Activated naive CD4-positive, alpha-beta T cell treated with anti-CD3 and anti-CD28 coated beads for 36 hours (primary cell): Measurements from ENCODE around the gene WNT7A. TPM values are rescaled to one million over a fixed set of nuclear protein-coding genes. Genes with fewer than 3 reads are reported as not detected.

Experiments
- CTCF ChIA-PET: fragments of 350-600 bp; sonication (Branson Sonifier 250); formaldehyde crosslinking; loops from one replicate; lab custom pipeline; 2021; ENCODE audit warnings: antibody characterized with exemption; lab: Charles Lee
- DNase-seq: peaks from one replicate; pipeline ENCODE4 v3.0.0-alpha.2; 2020
- H3K27ac Mint-ChIP-seq: one replicate; pipeline ENCODE4 v1.8.0; 2021; ENCODE audit warnings: mild to moderate bottlenecking, mixed read lengths
- H3K27me3 Mint-ChIP-seq: one replicate; pipeline ENCODE4 v1.8.0; 2021; ENCODE audit warnings: low read depth, mixed read lengths
- H3K36me3 Mint-ChIP-seq: one replicate; pipeline ENCODE4 v1.8.0; 2021; ENCODE audit warnings: low read depth, mixed read lengths
- H3K4me1 Mint-ChIP-seq: one replicate; pipeline ENCODE4 v1.8.0; 2021; ENCODE audit warnings: low read depth, mixed read lengths
- H3K4me3 Mint-ChIP-seq: one replicate; pipeline ENCODE4 v1.8.0; 2021; ENCODE audit warnings: mild to moderate bottlenecking, moderate library complexity, mixed read lengths
- H3K9me3 Mint-ChIP-seq: one replicate; pipeline ENCODE4 v1.8.0; 2021; ENCODE audit warnings: mixed read lengths
- intact Hi-C: fragments of 100-400 bp; cut with micrococcal nuclease; formaldehyde crosslinking; loops from one replicate; pipeline ENCODE4 v1.15.1; 2023
- total RNA-seq, 2 experiments: library from RNA; stranded (reverse); gene quantifications; one replicate each; pipeline ENCODE4 v1.2.3, GENCODE V29; 2021

The WNT7A gene
- total RNA-seq, 2 experiments from 2014 or later = 0.07 to 0.10 TPM

GRCh38 chr3:13829311-13829710, 50.6 kb downstream of the WNT7A start:
- peaks cover 2% of the 10 kb centered on the region for H3K4me1 Mint-ChIP-seq
- CTCF ChIA-PET = no interaction called here
- H3K27me3 Mint-ChIP-seq = no peaks in the 10 kb centered on the region
- H3K4me3 Mint-ChIP-seq = no peak overlapping the region
- no peaks in the 10 kb centered on the region for H3K36me3 Mint-ChIP-seq
- intact Hi-C loops = no loop called here
- no peak for DNase-seq
- peak overlapping the region; percentile 38 for H3K27ac Mint-ChIP-seq
- H3K9me3 Mint-ChIP-seq = no peaks in the 10 kb centered on the region

- CTCF ChIA-PET = interaction anchor here (1.1 kb wide), 1 partner anchor 51 kb away, joined by 4 read pairs; the partner anchor contains the start of gene WNT7A
These were observed 51.2 kb downstream of the WNT7A start for GRCh38 chr3:13828501-13829265.

GRCh38 chr3:13827699-13828098, 52.2 kb downstream of the WNT7A start:
- CTCF ChIA-PET = interaction anchor here (1.1 to 1.2 kb wide), 2 partner anchors 10 to 49 kb away, joined by 3 to 4 read pairs; no protein-coding TSS in a partner anchor
- no peaks in the 10 kb centered on the region for H3K36me3 Mint-ChIP-seq

More at GRCh38 chr3:13828501-13829265, 51.2 kb downstream of the WNT7A start:
- H3K36me3 Mint-ChIP-seq = no peaks in the 10 kb centered on the region
- no peak overlapping the region for H3K27ac Mint-ChIP-seq
- peaks cover 2% of the 10 kb centered on the region for H3K4me1 Mint-ChIP-seq
- DNase-seq = no peak
- intact Hi-C loops = no loop called here
- H3K4me3 Mint-ChIP-seq = no peak overlapping the region
- H3K9me3 Mint-ChIP-seq = no peaks in the 10 kb centered on the region
- H3K27me3 Mint-ChIP-seq = no peaks in the 10 kb centered on the region

GRCh38 chr3:13827256-13827655, 52.6 kb downstream of the WNT7A start:
- H3K4me1 Mint-ChIP-seq = peaks cover 2% of the 10 kb centered on the region
- H3K36me3 Mint-ChIP-seq = no peaks in the 10 kb centered on the region
- peaks cover under 1% of the 10 kb centered on the region for H3K9me3 Mint-ChIP-seq
- H3K27me3 Mint-ChIP-seq = no peaks in the 10 kb centered on the region
- H3K27ac Mint-ChIP-seq = no peak overlapping the region
- no peak for DNase-seq
- CTCF ChIA-PET = interaction anchor here (1.1 to 1.2 kb wide), 2 partner anchors 11 to 50 kb away, joined by 3 to 4 read pairs; no protein-coding TSS in a partner anchor
- intact Hi-C loops = no loop called here
- H3K4me3 Mint-ChIP-seq = no peak overlapping the region

More at GRCh38 chr3:13827699-13828098, 52.2 kb downstream of the WNT7A start:
- H3K4me1 Mint-ChIP-seq = peaks cover 2% of the 10 kb centered on the region
- no peaks in the 10 kb centered on the region for H3K27me3 Mint-ChIP-seq
- no peak for DNase-seq
- H3K9me3 Mint-ChIP-seq = no peaks in the 10 kb centered on the region
- H3K27ac Mint-ChIP-seq = no peak overlapping the region
- H3K4me3 Mint-ChIP-seq = no peak overlapping the region
- intact Hi-C loops = no loop called here

- H3K4me1 Mint-ChIP-seq = peaks cover 5% of the 10 kb centered on the region
- H3K4me3 Mint-ChIP-seq = no peak overlapping the region
- H3K27me3 Mint-ChIP-seq = no peaks in the 10 kb centered on the region
- no peak overlapping the region for H3K27ac Mint-ChIP-seq
- intact Hi-C loops = no loop called here
- H3K9me3 Mint-ChIP-seq = peaks cover 5% of the 10 kb centered on the region
- H3K36me3 Mint-ChIP-seq = no peaks in the 10 kb centered on the region
- CTCF ChIA-PET = interaction anchor here (1.1 to 1.2 kb wide), 2 partner anchors 11 to 50 kb away, joined by 3 to 4 read pairs; no protein-coding TSS in a partner anchor
- no peak for DNase-seq
These were observed 53.2 kb downstream of the WNT7A start for GRCh38 chr3:13826672-13827071.

- peaks cover 5% of the 10 kb centered on the region for H3K9me3 Mint-ChIP-seq
- DNase-seq = no peak
- H3K27me3 Mint-ChIP-seq = no peaks in the 10 kb centered on the region
- no peak overlapping the region for H3K4me3 Mint-ChIP-seq
- no peaks in the 10 kb centered on the region for H3K36me3 Mint-ChIP-seq
- CTCF ChIA-PET = no interaction called here
- intact Hi-C loops = no loop called here
- peaks cover 8% of the 10 kb centered on the region for H3K4me1 Mint-ChIP-seq
- no peak overlapping the region for H3K27ac Mint-ChIP-seq
These were observed 54.0 kb downstream of the WNT7A start for GRCh38 chr3:13825821-13826220.

GRCh38 chr3:13825311-13825579, 54.6 kb downstream of the WNT7A start:
- no peak for DNase-seq
- Mint-ChIP-seq H3K27ac (no peak overlapping the region), H3K27me3 (no peaks in the 10 kb centered on the region), H3K4me1 (peaks cover 8% of the 10 kb centered on the region), H3K9me3 (peaks cover 5% of the 10 kb centered on the region), H3K4me3 (no peak overlapping the region), H3K36me3 (no peaks in the 10 kb centered on the region)
- intact Hi-C loops = no loop called here
- CTCF ChIA-PET = no interaction called here

GRCh38 chr3:13824521-13825310, 55.2 kb downstream of the WNT7A start:
- intact Hi-C loops = no loop called here
- Mint-ChIP-seq H3K9me3 (peaks cover 7% of the 10 kb centered on the region), H3K4me1 (peaks cover 8% of the 10 kb centered on the region), H3K4me3 (no peak overlapping the region), H3K27ac (no peak overlapping the region), H3K36me3 (no peaks in the 10 kb centered on the region), H3K27me3 (no peaks in the 10 kb centered on the region)
- CTCF ChIA-PET = no interaction called here
- DNase-seq = no peak

GRCh38 chr3:13823692-13824091, 56.2 kb downstream of the WNT7A start:
- Mint-ChIP-seq H3K27me3 (no peaks in the 10 kb centered on the region), H3K4me3 (no peak overlapping the region), H3K36me3 (peaks cover 8% of the 10 kb centered on the region), H3K4me1 (peaks cover 8% of the 10 kb centered on the region), H3K27ac (no peak overlapping the region), H3K9me3 (peaks cover 10% of the 10 kb centered on the region)
- intact Hi-C loops = no loop called here
- no peak for DNase-seq
- CTCF ChIA-PET = no interaction called here

- Mint-ChIP-seq H3K27ac (no peak overlapping the region), H3K36me3 (peaks cover 14% of the 10 kb centered on the region), H3K9me3 (peaks cover 14% of the 10 kb centered on the region), H3K27me3 (no peaks in the 10 kb centered on the region), H3K4me3 (no peak overlapping the region), H3K4me1 (peaks cover 8% of the 10 kb centered on the region)
- intact Hi-C loops = no loop called here
- no peak for DNase-seq
- CTCF ChIA-PET = no interaction called here
These were observed 56.8 kb downstream of the WNT7A start for GRCh38 chr3:13822871-13823585.

- H3K9me3 Mint-ChIP-seq = peaks cover 22% of the 10 kb centered on the region
- no peak overlapping the region for H3K27ac Mint-ChIP-seq
- peaks cover 22% of the 10 kb centered on the region for H3K36me3 Mint-ChIP-seq
- H3K27me3 Mint-ChIP-seq = no peaks in the 10 kb centered on the region
- CTCF ChIA-PET = no interaction called here
- no peak overlapping the region for H3K4me3 Mint-ChIP-seq
- DNase-seq = peak; percentile 13
- peaks cover 8% of the 10 kb centered on the region for H3K4me1 Mint-ChIP-seq
- intact Hi-C loops = no loop called here
These were observed 57.8 kb downstream of the WNT7A start for GRCh38 chr3:13822042-13822441.

GRCh38 chr3:13821126-13821525, 58.7 kb downstream of the WNT7A start:
- DNase-seq = no peak
- Mint-ChIP-seq H3K27me3 (no peaks in the 10 kb centered on the region), H3K9me3 (peaks cover 30% of the 10 kb centered on the region), H3K4me1 (peaks cover 7% of the 10 kb centered on the region), H3K4me3 (no peak overlapping the region), H3K27ac (no peak overlapping the region), H3K36me3 (peaks cover 30% of the 10 kb centered on the region)
- CTCF ChIA-PET = no interaction called here
- intact Hi-C loops = no loop called here
